Measurements from ENCODE around the gene ANO3. TPM values are rescaled to one million over a fixed set of nuclear protein-coding genes. Genes with fewer than 3 reads are reported as not detected.

ANO3 gene
- total and polyA plus RNA-seq, 4 donors: under 0.01 to 2.0 (median 0.40) TPM

DNA sequence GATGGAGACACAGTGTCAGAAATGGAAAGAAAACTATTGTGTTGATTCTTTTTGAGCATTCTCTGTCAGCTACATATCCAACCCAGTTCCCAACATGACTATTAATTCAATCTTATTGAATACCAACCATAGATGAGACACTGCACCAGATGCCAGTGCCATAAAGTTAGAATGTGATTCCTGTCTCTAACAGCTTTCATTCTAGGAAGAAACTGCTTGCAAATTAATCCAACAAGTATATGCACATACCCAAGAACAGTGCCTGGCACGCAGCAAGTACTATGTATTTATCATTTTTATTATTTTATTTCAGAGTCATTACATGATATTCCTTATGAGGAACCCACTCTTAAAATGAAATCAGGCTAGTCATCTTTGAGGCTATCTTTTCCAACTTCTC lies 355.4 kb downstream of the ANO3 start:
- Histone ChIP-seq H3K4me3 (ENCODE audit: low read depth in 1 of 3, low read length in 3 of 3) (no peak overlapping the region), H3K4me1 (ENCODE audit: control insufficient read depth in 4 of 4, insufficient read depth in 4 of 4, low read length in 3 of 4) (no peaks in the 10 kb centered on the region), H3K36me3 (ENCODE audit: control insufficient read depth in 4 of 4, insufficient read depth in 3 of 4, low read depth in 1 of 4, low read length in 3 of 4) (no peaks in the 10 kb centered on the region), H3K27me3 (ENCODE audit: control insufficient read depth in 4 of 4, insufficient read depth in 4 of 4, low read length in 3 of 4) (no peaks in the 10 kb centered on the region), H3K27ac (ENCODE audit: low read depth in 1 of 2, low read length in 2 of 2) (no peak overlapping the region), H3K9me3 (ENCODE audit: control insufficient read depth in 4 of 4, low read length in 3 of 4) (no peaks in the 10 kb centered on the region), H3K9ac (ENCODE audit: low read depth in 1 of 2, low read length in 2 of 2) (no peak overlapping the region)
- TF ChIP-seq NR2F2 (IDR thresholded peaks at IDR 0.05) (no peak), RAD21 (IDR thresholded peaks at IDR 0.05) (no peak), TAF1 (conservative IDR thresholded peaks at IDR 0.05) (no peak), EGR1 (IDR thresholded peaks at IDR 0.05; ENCODE audit: low read depth in 2 of 2) (no peak), JUND (IDR thresholded peaks at IDR 0.05) (no peak), FOXA2 (IDR thresholded peaks at IDR 0.05) (no peak), YY1 (IDR thresholded peaks at IDR 0.05) (no peak), HNF4A (conservative IDR thresholded peaks at IDR 0.05) (no peak)
- TF ChIP-seq, protein P1, sequence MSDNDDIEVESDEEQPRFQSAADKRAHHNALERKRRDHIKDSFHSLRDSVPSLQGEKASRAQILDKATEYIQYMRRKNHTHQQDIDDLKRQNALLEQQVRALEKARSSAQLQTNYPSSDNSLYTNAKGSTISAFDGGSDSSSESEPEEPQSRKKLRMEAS (IDR thresholded peaks at IDR 0.05): no peak
- no peak for DNase-seq (ENCODE audit: low spot score)
- whole genome bisulfite sequencing: 73% methylated on average over 1 of the region's 1 CpG

DNA sequence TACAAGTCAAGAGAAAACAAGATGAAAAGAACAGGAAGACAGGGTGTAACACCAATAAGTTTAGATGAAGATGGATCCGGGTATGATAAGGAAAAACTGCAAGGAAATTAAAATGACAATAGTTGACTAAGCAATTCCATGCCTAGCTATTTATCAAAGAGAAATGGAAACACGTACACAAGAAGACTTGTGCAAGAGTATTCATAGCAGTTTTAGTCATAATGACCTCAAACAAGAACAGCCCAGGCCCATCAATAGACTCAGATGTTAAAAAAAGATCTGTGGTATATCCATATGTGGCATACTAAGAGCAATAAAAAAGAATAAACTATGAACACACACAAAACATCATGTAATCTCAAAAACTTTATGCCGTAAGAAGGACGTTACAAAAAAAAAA lies 356.8 kb downstream of the ANO3 start:
- no peak overlapping the region for H3K4me3 ChIP-seq (ENCODE audit: low read depth in 1 of 3, low read length in 3 of 3)
- H3K36me3 ChIP-seq (ENCODE audit: control insufficient read depth in 4 of 4, insufficient read depth in 3 of 4, low read depth in 1 of 4, low read length in 3 of 4): no peaks in the 10 kb centered on the region
- no peaks in the 10 kb centered on the region for H3K27me3 ChIP-seq (ENCODE audit: control insufficient read depth in 4 of 4, insufficient read depth in 4 of 4, low read length in 3 of 4)
- DNase-seq (ENCODE audit: low spot score): no peak
- H3K27ac ChIP-seq (ENCODE audit: low read depth in 1 of 2, low read length in 2 of 2): no peak overlapping the region
- no peaks in the 10 kb centered on the region for H3K4me1 ChIP-seq (ENCODE audit: control insufficient read depth in 4 of 4, insufficient read depth in 4 of 4, low read length in 3 of 4)
- TF ChIP-seq JUND (IDR thresholded peaks at IDR 0.05) (no peak), EGR1 (IDR thresholded peaks at IDR 0.05; ENCODE audit: low read depth in 2 of 2) (no peak), RXRA (IDR thresholded peaks at IDR 0.05) (no peak), GABPA (IDR thresholded peaks at IDR 0.05 in 1 of 2, conservative IDR thresholded peaks at IDR 0.05 in 1 of 2) (no peak), HNF4G (IDR thresholded peaks at IDR 0.05) (no peak), NR2F2 (IDR thresholded peaks at IDR 0.05) (no peak), RAD21 (IDR thresholded peaks at IDR 0.05) (no peak), YY1 (IDR thresholded peaks at IDR 0.05) (no peak)
- TF ChIP-seq, protein P2, sequence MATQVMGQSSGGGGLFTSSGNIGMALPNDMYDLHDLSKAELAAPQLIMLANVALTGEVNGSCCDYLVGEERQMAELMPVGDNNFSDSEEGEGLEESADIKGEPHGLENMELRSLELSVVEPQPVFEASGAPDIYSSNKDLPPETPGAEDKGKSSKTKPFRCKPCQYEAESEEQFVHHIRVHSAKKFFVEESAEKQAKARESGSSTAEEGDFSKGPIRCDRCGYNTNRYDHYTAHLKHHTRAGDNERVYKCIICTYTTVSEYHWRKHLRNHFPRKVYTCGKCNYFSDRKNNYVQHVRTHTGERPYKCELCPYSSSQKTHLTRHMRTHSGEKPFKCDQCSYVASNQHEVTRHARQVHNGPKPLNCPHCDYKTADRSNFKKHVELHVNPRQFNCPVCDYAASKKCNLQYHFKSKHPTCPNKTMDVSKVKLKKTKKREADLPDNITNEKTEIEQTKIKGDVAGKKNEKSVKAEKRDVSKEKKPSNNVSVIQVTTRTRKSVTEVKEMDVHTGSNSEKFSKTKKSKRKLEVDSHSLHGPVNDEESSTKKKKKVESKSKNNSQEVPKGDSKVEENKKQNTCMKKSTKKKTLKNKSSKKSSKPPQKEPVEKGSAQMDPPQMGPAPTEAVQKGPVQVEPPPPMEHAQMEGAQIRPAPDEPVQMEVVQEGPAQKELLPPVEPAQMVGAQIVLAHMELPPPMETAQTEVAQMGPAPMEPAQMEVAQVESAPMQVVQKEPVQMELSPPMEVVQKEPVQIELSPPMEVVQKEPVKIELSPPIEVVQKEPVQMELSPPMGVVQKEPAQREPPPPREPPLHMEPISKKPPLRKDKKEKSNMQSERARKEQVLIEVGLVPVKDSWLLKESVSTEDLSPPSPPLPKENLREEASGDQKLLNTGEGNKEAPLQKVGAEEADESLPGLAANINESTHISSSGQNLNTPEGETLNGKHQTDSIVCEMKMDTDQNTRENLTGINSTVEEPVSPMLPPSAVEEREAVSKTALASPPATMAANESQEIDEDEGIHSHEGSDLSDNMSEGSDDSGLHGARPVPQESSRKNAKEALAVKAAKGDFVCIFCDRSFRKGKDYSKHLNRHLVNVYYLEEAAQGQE (IDR thresholded peaks at IDR 0.05): no peak
- TF ChIP-seq, protein P3, sequence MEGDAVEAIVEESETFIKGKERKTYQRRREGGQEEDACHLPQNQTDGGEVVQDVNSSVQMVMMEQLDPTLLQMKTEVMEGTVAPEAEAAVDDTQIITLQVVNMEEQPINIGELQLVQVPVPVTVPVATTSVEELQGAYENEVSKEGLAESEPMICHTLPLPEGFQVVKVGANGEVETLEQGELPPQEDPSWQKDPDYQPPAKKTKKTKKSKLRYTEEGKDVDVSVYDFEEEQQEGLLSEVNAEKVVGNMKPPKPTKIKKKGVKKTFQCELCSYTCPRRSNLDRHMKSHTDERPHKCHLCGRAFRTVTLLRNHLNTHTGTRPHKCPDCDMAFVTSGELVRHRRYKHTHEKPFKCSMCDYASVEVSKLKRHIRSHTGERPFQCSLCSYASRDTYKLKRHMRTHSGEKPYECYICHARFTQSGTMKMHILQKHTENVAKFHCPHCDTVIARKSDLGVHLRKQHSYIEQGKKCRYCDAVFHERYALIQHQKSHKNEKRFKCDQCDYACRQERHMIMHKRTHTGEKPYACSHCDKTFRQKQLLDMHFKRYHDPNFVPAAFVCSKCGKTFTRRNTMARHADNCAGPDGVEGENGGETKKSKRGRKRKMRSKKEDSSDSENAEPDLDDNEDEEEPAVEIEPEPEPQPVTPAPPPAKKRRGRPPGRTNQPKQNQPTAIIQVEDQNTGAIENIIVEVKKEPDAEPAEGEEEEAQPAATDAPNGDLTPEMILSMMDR (IDR thresholded peaks at IDR 0.05; ENCODE audit: low read depth, low read length, missing input control): no peak
- WGBS: 86% methylated on average over 4 of the region's 4 CpGs
- H3K9ac ChIP-seq (ENCODE audit: low read depth in 1 of 2, low read length in 2 of 2): no peak overlapping the region
- H3K9me3 ChIP-seq (ENCODE audit: control insufficient read depth in 4 of 4, low read length in 3 of 4): no peaks in the 10 kb centered on the region
